Small intestine (tissue), 7 donors: ENCODE results near the gene SPDEF. TPM values are rescaled to one million over a fixed set of nuclear protein-coding genes. Genes with fewer than 3 reads are reported as not detected.

Source experiments
- DNase-seq, 2 donors: peaks; one replicate each; pipeline versions ENCODE4 v3.0.0 to v3.0.0-alpha.2; 2013
- FAIRE-seq: peaks from 2 replicates; lab custom pipeline; 2012; peaks lifted over from hg19 to GRCh38; lab: Jason Lieb, UNC
- H3K27ac ChIP-seq, 3 donors: one replicate each; pipeline ENCODE4 v1.5.1; 2013; ENCODE audit warnings: low read length in 2 of 3, mild to moderate bottlenecking in 2 of 3, control low read depth in 1 of 3, inconsistent platforms in 1 of 3, low read depth in 1 of 3, moderate library complexity in 1 of 3
- H3K27me3 ChIP-seq, 3 donors: one replicate each; pipeline ENCODE4 v1.6.1; 2013; ENCODE audit warnings: low read length in 3 of 3, inconsistent platforms in 1 of 3; ENCODE audit not compliant: control insufficient read depth in 3 of 3, insufficient read depth in 3 of 3
- H3K36me3 ChIP-seq, 3 donors: one replicate each; pipeline ENCODE4 v1.6.1; 2013; ENCODE audit warnings: low read length in 3 of 3, inconsistent platforms in 1 of 3, low read depth in 1 of 3, mild to moderate bottlenecking in 1 of 3, moderate library complexity in 1 of 3; ENCODE audit not compliant: control insufficient read depth in 3 of 3, insufficient read depth in 2 of 3
- H3K4me1 ChIP-seq, 3 donors: one replicate each; pipeline ENCODE4 v1.6.1; 2013; ENCODE audit warnings: low read length in 2 of 3, inconsistent platforms in 1 of 3, low read depth in 1 of 3, mild to moderate bottlenecking in 1 of 3, moderate library complexity in 1 of 3; ENCODE audit not compliant: control insufficient read depth in 3 of 3, insufficient read depth in 2 of 3
- H3K4me3 ChIP-seq, 3 donors: one replicate each; pipeline ENCODE4 v1.5.1; 2013; ENCODE audit warnings: low read length in 3 of 3, control low read depth in 1 of 3, inconsistent platforms in 1 of 3, low read depth in 1 of 3, mild to moderate bottlenecking in 1 of 3, moderate library complexity in 1 of 3
- H3K9me3 ChIP-seq, 2 donors: one replicate each; pipeline ENCODE4 v1.6.1; 2013; ENCODE audit warnings: low read depth in 1 of 2, low read length in 1 of 2; ENCODE audit not compliant: control insufficient read depth in 2 of 2, insufficient read depth in 1 of 2
- WGBS, 3 donors: extraction: QIAGEN DNeasy Blood & Tissue Kit; methylation state at CpG; one replicate each; pipeline ENCODE4 v1.1.7; 2013; 5-methylcytosine and 5-hydroxymethylcytosine counted together
- polyA plus RNA-seq, 4 donors: library from polyadenylated mRNA; stranded (reverse) in 3 of 4; unstranded in 1 of 4; fragments of 200-250 nt in 3 of 4; fragments of 120-200 nt in 1 of 4; gene quantifications; one replicate each; pipeline versions ENCODE4 v1.2.1 to v1.2.3, GENCODE V29; 2013
- donor health status: healthy with polysubstance abuse.
- donor health status: control.
- donor health status: control.
- donor health status: Bipolar disorder and iron deficiency.
- donor health status: healthy.

Gene SPDEF
- polyA plus RNA-seq, 4 donors: 10.9 to 20.6 (median 16.7) TPM

DNA sequence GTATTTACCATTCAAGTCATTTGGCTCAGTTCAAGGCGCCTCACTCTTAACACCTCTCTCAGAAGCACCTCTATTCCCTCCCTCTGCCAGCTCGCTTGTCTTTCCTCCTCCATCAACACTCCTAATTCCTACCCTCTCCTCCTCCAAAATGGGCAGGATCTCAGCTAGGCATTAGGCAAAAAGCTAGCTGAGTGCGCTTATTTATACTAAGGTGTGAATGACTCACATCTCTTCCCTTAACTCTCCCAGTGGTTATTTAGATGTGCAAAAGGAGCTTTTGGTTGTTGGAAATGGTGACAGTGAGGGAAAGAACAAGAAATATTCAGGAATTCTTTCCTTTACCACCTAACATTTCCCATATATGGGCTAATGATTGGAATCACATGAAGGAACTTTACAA is 61.2 kb downstream of the SPDEF start:
- peaks cover 0 to 7% of the 10 kb centered on the region in 2 donors for H3K9me3 ChIP-seq
- H3K4me1 ChIP-seq: no peaks in the 10 kb centered on the region
- DNase-seq (no peak), FAIRE-seq (no peak)
- no peak overlapping the region for H3K4me3 ChIP-seq
- no peaks in the 10 kb centered on the region for H3K36me3 ChIP-seq
- H3K27ac ChIP-seq: no peak overlapping the region
- WGBS, 3 donors: 88 to 93% (median 92%) methylated on average over 3 of the region's 3 CpGs
- no peaks in the 10 kb centered on the region for H3K27me3 ChIP-seq

DNA sequence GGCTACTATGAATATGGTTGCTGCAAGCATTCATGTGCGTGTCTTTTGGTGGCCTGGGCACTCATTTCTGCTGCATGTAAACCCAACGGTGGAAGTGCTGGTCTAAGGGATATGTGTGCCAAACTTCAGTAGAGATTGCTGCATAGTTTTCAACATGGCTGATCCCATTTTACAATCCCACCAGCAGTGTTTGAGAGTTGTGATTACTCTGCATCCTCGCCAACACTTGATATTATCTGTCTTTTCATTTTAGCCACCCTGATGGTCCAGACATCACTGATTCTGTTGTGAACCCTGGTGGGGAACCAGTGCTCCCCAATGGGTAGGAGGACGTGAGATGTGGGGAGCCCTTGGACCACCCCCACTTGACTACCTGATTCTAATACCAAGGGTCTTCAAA is 62.8 kb downstream of the SPDEF start:
- Histone ChIP-seq H3K36me3 (no peaks in the 10 kb centered on the region), H3K27ac (no peak overlapping the region), H3K9me3 (no peaks in the 10 kb centered on the region), H3K27me3 (no peaks in the 10 kb centered on the region), H3K4me1 (no peaks in the 10 kb centered on the region), H3K4me3 (no peak overlapping the region)
- FAIRE-seq: no peak
- DNase-seq: no peak
- 71 to 79% (median 75%) methylated on average over 4 of the region's 4 CpGs for WGBS, 3 donors

GRCh38 chr6:34491091-34491430 is 65.1 kb downstream of the SPDEF start:
- Histone ChIP-seq H3K27me3 (no peaks in the 10 kb centered on the region), H3K4me3 (no peak overlapping the region), H3K9me3 (no peaks in the 10 kb centered on the region), H3K36me3 (no peaks in the 10 kb centered on the region), H3K4me1 (no peaks in the 10 kb centered on the region), H3K27ac (peak overlapping the region in 2 of 3 donors; percentile 14 to 61)
- DNase-seq (peak in 1 of 2 donors; percentile 21), FAIRE-seq (no peak)
- WGBS, 3 donors: 44 to 64% (median 62%) methylated on average over 10 of the region's 10 CpGs

DNA sequence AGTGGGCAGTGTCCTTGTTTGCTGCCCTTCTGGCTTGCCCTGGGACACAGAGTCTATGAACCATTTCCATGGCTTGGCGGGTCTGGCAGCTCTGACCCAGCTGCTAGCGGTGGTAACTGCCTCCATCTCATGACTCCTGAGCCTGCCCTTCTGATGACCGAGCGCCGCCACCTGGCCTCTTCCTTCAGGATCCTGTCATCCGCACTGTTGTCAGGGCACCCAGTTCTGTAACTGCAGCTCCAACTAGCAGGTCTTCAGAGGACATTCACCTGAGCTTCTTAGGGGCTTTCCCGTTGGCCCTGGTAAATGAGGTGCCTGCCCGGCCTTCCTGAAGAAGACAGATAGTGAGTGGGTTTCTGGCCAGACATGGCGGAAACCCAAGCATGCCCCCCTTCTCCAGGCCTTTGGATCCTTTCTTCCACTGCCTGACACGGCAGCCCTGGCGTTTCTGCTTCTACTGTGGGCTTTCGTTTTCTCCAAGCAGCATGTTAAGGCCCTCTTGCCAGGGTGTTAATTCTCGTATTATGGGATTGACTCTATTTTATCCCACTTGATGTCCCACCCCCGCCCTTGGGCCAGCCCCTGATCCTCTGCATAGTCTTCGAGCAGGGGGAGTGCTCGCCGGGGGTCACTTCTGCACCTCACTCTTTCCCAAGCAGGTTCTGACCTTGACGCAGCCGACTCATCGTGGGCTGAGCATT is 65.6 kb downstream of the SPDEF start:
- WGBS, 3 donors: 77 to 88% (median 82%) methylated on average over 20 of the region's 20 CpGs
- Histone ChIP-seq H3K27me3 (no peaks in the 10 kb centered on the region), H3K27ac (peak overlapping the region in 2 of 3 donors; percentile 14 to 61), H3K9me3 (no peaks in the 10 kb centered on the region), H3K4me3 (no peak overlapping the region), H3K4me1 (no peaks in the 10 kb centered on the region), H3K36me3 (no peaks in the 10 kb centered on the region)
- DNase-seq (no peak), FAIRE-seq (no peak)

GRCh38 chr6:34489207-34489805 is 66.8 kb downstream of the SPDEF start:
- WGBS, 3 donors: 73 to 85% (median 74%) methylated on average over 9 of the region's 9 CpGs
- Histone ChIP-seq H3K27ac (no peak overlapping the region), H3K36me3 (no peaks in the 10 kb centered on the region), H3K27me3 (no peaks in the 10 kb centered on the region), H3K4me1 (no peaks in the 10 kb centered on the region), H3K4me3 (no peak overlapping the region), H3K9me3 (no peaks in the 10 kb centered on the region)
- FAIRE-seq (no peak), DNase-seq (no peak)

Other genes starting within 250 kb of the SPDEF start
- 10 to 100 TPM in 2 of 4 donors, 1 to 10 TPM in 2; 6.5 to 13.4 (median 9.2) TPM for gene NUDT3, start 163.7 kb downstream of the SPDEF start, polyA plus RNA-seq
- gene RPS10, start 130.3 kb downstream of the SPDEF start, polyA plus RNA-seq: 1,000 to 10,000 TPM; 2,052 to 4,302 (median 2,586) TPM
- gene PACSIN1, start 90.3 kb downstream of the SPDEF start, polyA plus RNA-seq: 1 to 10 TPM in 1 of 4 donors, under 1 TPM in 1, not detected in 2; 0.19 to 1.6 TPM
- gene ILRUN, start 140.4 kb upstream of the SPDEF start, polyA plus RNA-seq: 10 to 100 TPM; 44.3 to 53.5 (median 47.3) TPM
- gene SNRPC, start 201.2 kb upstream of the SPDEF start, polyA plus RNA-seq: 100 to 1,000 TPM; 114 to 163 (median 148) TPM
- 1 to 10 TPM; 1.3 to 7.9 (median 3.2) TPM for gene BLTP3A, start 235.8 kb upstream of the SPDEF start, polyA plus RNA-seq